Right lobe of liver (tissue), 6 donors: ENCODE results near the gene MTNR1A. TPM values are rescaled to one million over a fixed set of nuclear protein-coding genes. Genes with fewer than 3 reads are reported as not detected.

Source experiments
- ATAC-seq, 4 donors: fragments of 200-7000 bp; cut with Tn5 transposase; one replicate each; pipeline ENCODE4 v1.9.1; 2020; ENCODE audit warnings: mild to moderate bottlenecking in 4 of 4, moderate library complexity in 4 of 4
- DNase-seq, 3 donors: peaks; one replicate each; pipeline ENCODE4 v3.0.0-alpha.2; 2020
- H3K27ac ChIP-seq, 3 donors: fragments of 200-600 bp; one replicate each; pipeline ENCODE4 v1.8.0; 2022
- H3K27me3 ChIP-seq, 2 donors: fragments of 200-600 bp; one replicate each; pipeline ENCODE4 v1.8.0; 2022
- H3K36me3 ChIP-seq, 4 donors: fragments of 200-600 bp; sonication (generic) in 1 of 4; one replicate each; pipeline versions ENCODE4 v1.5.1 to v1.8.0; 2017 to 2022; ENCODE audit warnings: control low read depth in 1 of 4
- H3K4me1 ChIP-seq, 4 donors: fragments of 200-600 bp; sonication (generic) in 1 of 4; one replicate each; pipeline versions ENCODE4 v1.5.1 to v1.8.0; 2017 to 2022; ENCODE audit warnings: control low read depth in 1 of 4
- H3K4me3 ChIP-seq, 3 donors: fragments of 200-600 bp; one replicate each; pipeline ENCODE4 v1.8.0; 2022
- H3K9me3 ChIP-seq, 4 donors: fragments of 200-600 bp; sonication (generic) in 1 of 4; one replicate each; pipeline versions ENCODE4 v1.5.1 to v1.8.0; 2017 to 2022; ENCODE audit warnings: control low read depth in 1 of 4
- POLR2A ChIP-seq: fragments of 450-650 bp; IDR thresholded peaks from one replicate; pipeline ENCODE4 v1.6.1; 2017; ENCODE audit warnings: antibody characterized with exemption, mild to moderate bottlenecking
- WGBS: methylation state at CpG from one replicate; pipeline ENCODE4 v1.1.6; 2018; ENCODE audit warnings: low coverage, low lambda C conversion rate; ENCODE audit not compliant: insufficient coverage; ENCODE audit errors: missing lambda C conversion rate; 5-methylcytosine and 5-hydroxymethylcytosine counted together
- intact Hi-C, 2 donors: fragments of 100-400 bp; cut with DNase I; formaldehyde crosslinking; loops; one replicate each; pipeline versions ENCODE4 v1.11.2 to v1.14.1; 2022
- total RNA-seq, 6 experiments: library from RNA; depleted of rRNA in 2 of 6; stranded (reverse); fragments of >200 nt in 2 of 6; fragmentation: NEBNext Ultra II Directional in 3 of 6; extraction: Animal tissue kit (Norgen Biotek cat#: 25700) in 3 of 6; gene quantifications; one replicate each; pipeline versions ENCODE4 v1.1.0 to v1.2.4, GENCODE V29; 2016 to 2023
- TF ChIP-seq, protein P1 (sequence below), 4 donors: fragments of 200-600 bp in 3 of 4; fragments of 450-650 bp in 1 of 4; IDR thresholded peaks; one replicate each; pipeline versions ENCODE4 v1.5.1 to v1.8.0; 2016 to 2022; ENCODE audit warnings: antibody characterized with exemption in 4 of 4, mild to moderate bottlenecking in 2 of 4
- donor health status: DM: no; HTN: yes; CAD: no.
- donor health status: DM: no; HTN: no; CAD: no.
- donor health status: DM: no; HTN: no; CAD: no.
- donor health status: DM: no; HTN: yes; CAD: no.
- donor health status: DM: no; HTN: yes; CAD: no.

The MTNR1A gene
- total RNA-seq, 6 experiments from 2014 or later: 0.18 TPM; not detected in 5

DNA sequence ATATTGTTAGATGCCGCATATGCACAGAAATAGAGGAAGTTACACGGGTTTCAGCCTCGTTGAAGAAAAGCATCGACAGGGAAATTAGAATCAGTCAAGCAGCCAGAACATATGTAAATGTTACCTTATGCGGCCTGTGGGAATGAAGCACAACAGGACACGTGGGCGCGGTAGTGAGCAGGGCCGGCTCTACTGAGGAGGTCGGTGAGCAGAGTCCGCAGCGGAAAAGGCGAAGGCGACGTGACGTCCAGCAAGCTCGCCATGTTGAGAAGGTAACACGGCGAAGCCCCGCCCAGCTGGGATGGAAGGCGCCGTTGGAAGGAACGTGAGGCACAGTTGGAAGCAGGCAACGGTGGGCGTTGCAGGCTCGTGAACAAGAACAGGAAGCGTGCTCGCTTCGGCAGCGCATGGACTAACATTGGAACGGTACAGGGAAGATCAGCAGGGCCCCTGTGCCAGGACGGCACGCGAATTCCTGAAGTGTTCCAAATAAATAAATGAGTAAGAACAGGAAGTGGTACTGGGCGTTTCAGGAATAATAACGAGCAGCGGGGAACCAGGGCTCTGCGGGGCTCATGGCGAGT, 54.6 kb downstream of the MTNR1A start:
- 72% methylated on average over 28 of the region's 39 CpGs for whole genome bisulfite sequencing
- ATAC-seq (no peak), DNase-seq (no peak)
- Histone ChIP-seq H3K27ac (no peak overlapping the region), H3K4me1 (no peaks in the 10 kb centered on the region), H3K27me3 (no peaks in the 10 kb centered on the region), H3K4me3 (no peak overlapping the region), H3K36me3 (no peaks in the 10 kb centered on the region), H3K9me3 (no peaks in the 10 kb centered on the region)
- TF ChIP-seq POLR2A: no peak
- TF ChIP-seq, protein P1, sequence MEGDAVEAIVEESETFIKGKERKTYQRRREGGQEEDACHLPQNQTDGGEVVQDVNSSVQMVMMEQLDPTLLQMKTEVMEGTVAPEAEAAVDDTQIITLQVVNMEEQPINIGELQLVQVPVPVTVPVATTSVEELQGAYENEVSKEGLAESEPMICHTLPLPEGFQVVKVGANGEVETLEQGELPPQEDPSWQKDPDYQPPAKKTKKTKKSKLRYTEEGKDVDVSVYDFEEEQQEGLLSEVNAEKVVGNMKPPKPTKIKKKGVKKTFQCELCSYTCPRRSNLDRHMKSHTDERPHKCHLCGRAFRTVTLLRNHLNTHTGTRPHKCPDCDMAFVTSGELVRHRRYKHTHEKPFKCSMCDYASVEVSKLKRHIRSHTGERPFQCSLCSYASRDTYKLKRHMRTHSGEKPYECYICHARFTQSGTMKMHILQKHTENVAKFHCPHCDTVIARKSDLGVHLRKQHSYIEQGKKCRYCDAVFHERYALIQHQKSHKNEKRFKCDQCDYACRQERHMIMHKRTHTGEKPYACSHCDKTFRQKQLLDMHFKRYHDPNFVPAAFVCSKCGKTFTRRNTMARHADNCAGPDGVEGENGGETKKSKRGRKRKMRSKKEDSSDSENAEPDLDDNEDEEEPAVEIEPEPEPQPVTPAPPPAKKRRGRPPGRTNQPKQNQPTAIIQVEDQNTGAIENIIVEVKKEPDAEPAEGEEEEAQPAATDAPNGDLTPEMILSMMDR (IDR thresholded peaks at IDR 0.05): no peak
- intact Hi-C loops: no loop called here

DNA sequence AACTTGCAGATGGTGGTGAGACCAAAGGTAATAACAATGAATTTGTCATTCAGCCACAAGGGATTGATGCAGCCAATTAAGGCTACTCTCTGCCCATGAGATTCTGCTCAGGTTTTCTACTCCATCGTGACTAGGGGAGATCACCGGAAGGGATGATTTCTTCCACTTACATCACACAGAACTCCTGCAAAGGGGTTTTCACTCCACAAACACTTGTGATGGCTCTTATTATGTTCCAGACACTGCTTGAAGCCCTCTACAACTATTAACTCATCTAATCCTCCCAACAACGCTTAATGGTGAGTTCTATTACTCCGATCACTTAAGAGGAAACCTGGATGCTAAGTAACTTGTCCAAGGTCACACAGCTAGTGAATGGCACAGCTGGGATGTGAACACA, 55.9 kb downstream of the MTNR1A start:
- WGBS: 80% methylated on average over 2 of the region's 4 CpGs
- intact Hi-C loops: no loop called here

GRCh38 chr4:186497043-186497442, 58.3 kb downstream of the MTNR1A start:
- DNase-seq (no peak), ATAC-seq (no peak)
- H3K9me3 ChIP-seq: no peaks in the 10 kb centered on the region
- no peaks in the 10 kb centered on the region for H3K36me3 ChIP-seq
- H3K27me3 ChIP-seq: no peaks in the 10 kb centered on the region
- intact Hi-C loops: no loop called here
- H3K27ac ChIP-seq: no peak overlapping the region
- H3K4me3 ChIP-seq: no peak overlapping the region
- TF ChIP-seq POLR2A: no peak
- TF ChIP-seq, protein P1 (IDR thresholded peaks at IDR 0.05): no peak
- no peaks in the 10 kb centered on the region for H3K4me1 ChIP-seq
- WGBS: 81% methylated on average over 7 of the region's 8 CpGs

More for the DNA sequence above, 55.9 kb downstream of the MTNR1A start:
- Histone ChIP-seq H3K27ac (no peak overlapping the region), H3K27me3 (no peaks in the 10 kb centered on the region), H3K4me1 (no peaks in the 10 kb centered on the region), H3K36me3 (no peaks in the 10 kb centered on the region), H3K9me3 (no peaks in the 10 kb centered on the region), H3K4me3 (no peak overlapping the region)
- ATAC-seq (no peak), DNase-seq (no peak)
- TF ChIP-seq POLR2A: no peak
- TF ChIP-seq, protein P1 (IDR thresholded peaks at IDR 0.05): no peak

- 65% methylated on average over 1 of the region's 1 CpG for whole genome bisulfite sequencing
- Histone ChIP-seq H3K4me1 (no peaks in the 10 kb centered on the region), H3K36me3 (no peaks in the 10 kb centered on the region), H3K27ac (no peak overlapping the region), H3K27me3 (no peaks in the 10 kb centered on the region), H3K9me3 (no peaks in the 10 kb centered on the region), H3K4me3 (no peak overlapping the region)
- DNase-seq: no peak
- intact Hi-C loops: no loop called here
- ATAC-seq: no peak
- TF ChIP-seq, protein P1 (IDR thresholded peaks at IDR 0.05): no peak
- TF ChIP-seq POLR2A: no peak
Measured at GRCh38 chr4:186494496-186494895, 60.9 kb downstream of the MTNR1A start.

DNA sequence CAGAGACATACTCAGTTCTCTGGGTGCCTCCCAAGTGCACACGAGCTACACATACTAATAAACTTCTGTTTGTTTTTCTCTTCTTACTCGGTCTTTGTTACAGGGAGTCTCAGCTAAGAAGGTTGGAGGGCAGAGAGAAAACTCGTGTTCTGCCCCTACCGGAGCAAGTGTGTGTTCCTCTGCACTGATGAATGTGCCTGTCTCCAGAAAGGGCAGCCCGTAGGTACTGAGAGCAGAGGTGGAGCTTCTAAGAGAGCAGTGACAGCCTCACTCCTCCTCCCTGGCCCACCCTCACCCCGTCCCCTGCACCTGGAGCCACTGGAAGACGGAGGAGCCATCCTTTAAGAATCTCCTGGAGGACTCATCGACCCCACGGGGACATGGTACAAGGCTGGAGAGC, 67.6 kb downstream of the MTNR1A start:
- H3K27ac ChIP-seq: no peak overlapping the region
- no peaks in the 10 kb centered on the region for H3K9me3 ChIP-seq
- H3K4me1 ChIP-seq: no peaks in the 10 kb centered on the region
- H3K36me3 ChIP-seq: no peaks in the 10 kb centered on the region
- ATAC-seq: no peak
- intact Hi-C loops: no loop called here
- no peak for TF ChIP-seq POLR2A
- TF ChIP-seq, protein P1 (IDR thresholded peaks at IDR 0.05): no peak
- H3K27me3 ChIP-seq: no peaks in the 10 kb centered on the region
- WGBS: 45% methylated on average over 9 of the region's 9 CpGs
- no peak overlapping the region for H3K4me3 ChIP-seq
- no peak for DNase-seq
